Stimulated activated CD8-positive, alpha-beta memory T cell treated with anti-CD3 and anti-CD28 coated beads, Interleukin-12 subunit alpha, Interleukin-12 subunit beta, amount 100 ng/mL, for 4 hours (primary cell): Measurements from ENCODE around the gene CEP55.

Experiments used
- DNase-seq: peaks from one replicate; pipeline ENCODE4 v3.0.0-alpha.2; 2020; ENCODE audit warnings: low read depth

The CEP55 gene

GRCh38 chr10:93469454-93469853 lies 27.0 kb upstream of the CEP55 start:
- DNase-seq = no peak

- DNase-seq = no peak
Observed at GRCh38 chr10:93471110-93471651, 25.2 kb upstream of the CEP55 start.

- DNase-seq = no peak
Observed at GRCh38 chr10:93473161-93473560, 23.3 kb upstream of the CEP55 start.

- DNase-seq = no peak
Observed at GRCh38 chr10:93473804-93474472, 22.5 kb upstream of the CEP55 start.

- no peak for DNase-seq
Observed at GRCh38 chr10:93475227-93475626, 21.2 kb upstream of the CEP55 start.

GRCh38 chr10:93475871-93476270 lies 20.5 kb upstream of the CEP55 start:
- DNase-seq = no peak

DNA sequence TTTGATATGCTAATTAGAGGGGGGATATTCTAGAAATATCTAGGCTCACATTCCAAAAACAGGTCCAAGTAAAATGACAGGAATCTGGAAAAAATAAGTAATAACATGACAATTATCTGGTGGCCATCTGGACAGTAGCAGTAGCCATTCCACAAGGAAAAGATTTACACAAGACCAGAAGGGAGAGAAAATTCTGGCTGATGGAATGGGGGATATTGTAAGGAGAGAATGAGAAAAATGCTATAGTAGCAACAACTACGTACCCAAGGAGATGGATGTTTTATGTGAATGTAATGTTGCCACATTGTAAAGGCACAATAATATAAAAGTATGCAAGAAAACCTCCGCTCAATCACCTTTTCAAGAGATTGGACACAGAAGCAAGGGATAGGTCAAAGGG lies 19.7 kb upstream of the CEP55 start:
- no peak for DNase-seq

DNA sequence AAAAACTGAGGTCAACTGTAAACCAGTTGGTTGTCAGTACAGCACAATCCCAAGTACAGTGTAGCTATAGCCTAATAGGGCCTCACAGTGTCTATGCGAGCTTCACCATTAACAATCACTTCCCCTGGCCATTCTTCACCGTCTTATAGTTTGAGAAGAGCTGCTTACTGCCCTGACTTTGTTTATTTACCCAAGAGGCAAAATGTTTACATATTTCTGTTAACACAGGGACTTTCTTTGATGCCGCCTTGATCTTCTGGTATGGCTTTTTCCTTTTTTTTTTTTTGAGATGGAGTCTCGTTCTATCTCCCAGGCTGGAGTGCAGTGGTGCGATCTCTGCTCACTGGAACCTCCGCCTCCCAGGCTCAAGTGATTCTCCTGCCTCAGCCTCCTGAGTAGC lies 17.5 kb upstream of the CEP55 start:
- DNase-seq = no peak

GRCh38 chr10:93481637-93482144 lies 14.7 kb upstream of the CEP55 start:
- no peak for DNase-seq

DNA sequence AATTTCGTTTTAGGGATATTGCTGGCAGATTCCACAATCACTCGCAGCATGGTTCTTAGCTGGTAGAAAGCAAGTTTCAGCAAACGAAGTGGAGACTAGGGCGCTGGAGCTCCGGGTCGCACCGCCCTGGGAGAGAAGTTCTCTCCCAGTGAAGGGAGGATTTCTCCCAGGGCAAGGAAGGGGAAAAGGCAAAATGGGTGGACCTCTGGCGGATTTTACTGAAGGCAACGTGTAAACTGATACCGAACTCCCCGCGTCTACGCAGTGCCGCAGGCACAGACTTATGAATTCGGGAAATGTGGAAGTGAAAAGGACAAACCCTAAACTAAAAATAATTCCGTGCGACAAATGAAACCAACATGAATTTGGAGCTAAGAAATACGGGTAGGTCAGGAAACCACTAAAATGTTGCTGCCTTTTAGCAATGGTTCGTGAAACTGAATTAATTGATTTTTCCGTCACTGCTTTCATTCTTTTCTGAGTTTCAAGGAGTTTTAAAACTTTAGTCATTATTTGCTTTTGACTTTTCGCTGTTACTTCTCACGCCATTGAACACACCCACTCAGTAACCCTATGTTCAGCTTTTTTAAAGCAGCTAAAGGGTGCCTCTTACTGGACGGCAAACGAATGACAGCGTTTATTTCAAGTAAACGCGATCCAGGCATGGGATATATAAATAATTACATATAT lies 14.1 kb upstream of the CEP55 start, which contains the start of gene MYOF:
MYOF (minus strand) TSS at position 190 of the 690 bp plus-strand sequence; CDS start at position 50, 140 bp downstream.
- DNase-seq = no peak

DNA sequence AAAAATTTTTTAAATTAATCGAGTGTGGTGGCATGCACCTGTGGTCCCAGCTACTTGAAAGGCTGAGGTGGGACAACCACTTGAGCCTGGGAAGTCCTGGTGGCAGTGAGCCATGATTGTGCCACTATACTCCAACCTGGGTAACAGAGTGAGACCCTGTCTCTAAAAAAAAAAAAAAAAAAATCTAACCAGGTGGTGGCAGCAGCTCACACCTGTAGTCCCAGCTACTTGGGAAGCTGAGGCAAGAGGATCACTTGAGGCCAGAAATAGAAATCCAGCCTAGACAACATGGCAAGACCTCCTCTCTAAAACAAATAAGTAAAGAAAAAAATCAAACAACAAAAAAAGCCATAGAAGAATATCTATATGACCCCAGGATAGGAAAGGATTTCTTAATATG lies 10.7 kb upstream of the CEP55 start:
- DNase-seq = no peak

- DNase-seq = no peak
Observed at GRCh38 chr10:93488956-93489528, 7.4 kb upstream of the CEP55 start.

GRCh38 chr10:93491602-93492121 lies 4.8 kb upstream of the CEP55 start:
- no peak for DNase-seq

DNA sequence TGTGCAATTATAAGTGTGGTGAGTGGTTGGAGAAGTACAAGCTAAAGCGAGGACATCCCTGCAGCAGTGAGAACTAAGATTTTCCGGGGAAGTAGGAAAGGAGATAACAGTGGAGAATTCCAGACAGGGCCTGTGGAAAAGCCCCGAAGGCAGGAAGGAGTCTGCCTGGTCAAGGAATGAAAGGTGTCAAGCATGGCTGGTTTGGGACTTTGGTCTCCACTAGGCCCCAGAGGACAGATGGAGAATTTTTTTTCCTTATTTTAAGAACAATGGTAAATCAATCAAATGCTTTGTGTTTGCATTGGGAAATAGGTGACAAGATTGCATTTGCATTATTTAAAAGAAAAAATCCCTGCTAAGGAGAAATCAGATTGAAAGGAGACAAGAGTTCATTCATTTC lies 3.2 kb upstream of the CEP55 start:
- no peak for DNase-seq

DNA sequence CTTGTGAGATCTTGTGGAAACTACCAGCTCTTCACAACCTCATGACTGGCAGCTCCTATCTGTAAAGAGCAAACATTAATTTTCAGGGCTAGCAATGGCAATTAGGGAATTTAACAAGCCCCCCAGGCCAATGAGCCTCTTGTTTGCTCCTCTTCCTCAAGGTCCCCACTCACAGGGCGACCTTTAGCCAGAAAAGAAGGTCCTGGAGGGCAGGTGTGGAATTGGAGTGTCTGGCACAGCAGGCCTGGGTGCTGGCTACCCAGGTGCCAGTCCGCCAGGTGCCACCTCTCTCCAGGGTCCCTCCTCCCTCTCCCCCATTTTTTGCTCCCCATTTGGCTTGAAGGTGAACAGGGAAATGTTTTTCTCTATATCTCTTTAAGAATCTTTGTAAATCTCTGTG lies 1.9 kb upstream of the CEP55 start:
- DNase-seq = no peak

DNA sequence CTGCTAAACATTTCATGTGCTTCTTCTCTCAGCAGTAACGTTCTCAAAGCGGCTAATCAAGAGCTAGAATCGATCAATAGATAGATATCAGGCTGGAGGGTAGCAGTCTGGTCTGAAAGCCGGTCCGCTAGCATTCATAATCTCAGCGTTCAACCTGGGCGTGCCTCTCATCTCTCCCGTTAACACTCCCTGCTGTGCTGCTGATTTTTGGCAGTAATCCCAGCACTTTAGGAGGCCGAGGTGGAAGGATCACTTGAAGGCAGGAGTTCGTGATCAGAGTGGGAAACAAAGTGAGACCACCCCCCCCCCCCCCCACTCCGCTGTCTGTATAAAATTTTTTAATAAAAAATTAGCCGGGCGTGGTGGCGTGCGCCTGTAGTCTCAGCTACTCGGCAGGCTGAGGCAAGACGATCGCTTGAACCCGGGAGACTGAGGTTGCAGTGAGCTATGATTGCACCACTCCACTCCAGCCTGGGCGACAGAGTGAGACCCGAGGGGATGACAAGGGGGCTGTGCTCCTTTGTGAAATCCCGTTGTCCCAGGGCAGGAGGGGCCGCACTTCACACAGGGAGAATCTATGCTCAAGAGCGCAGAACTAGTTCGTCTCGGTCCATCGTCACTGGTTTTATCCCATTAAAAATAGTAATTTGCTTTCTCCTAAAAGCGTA lies 624 bp upstream of the CEP55 start:
- DNase-seq = no peak

GRCh38 chr10:93498166-93498565 lies 1.8 kb downstream of the CEP55 start:
- no peak for DNase-seq

- DNase-seq = no peak
Observed at GRCh38 chr10:93501650-93502049, 5.2 kb downstream of the CEP55 start.

DNA sequence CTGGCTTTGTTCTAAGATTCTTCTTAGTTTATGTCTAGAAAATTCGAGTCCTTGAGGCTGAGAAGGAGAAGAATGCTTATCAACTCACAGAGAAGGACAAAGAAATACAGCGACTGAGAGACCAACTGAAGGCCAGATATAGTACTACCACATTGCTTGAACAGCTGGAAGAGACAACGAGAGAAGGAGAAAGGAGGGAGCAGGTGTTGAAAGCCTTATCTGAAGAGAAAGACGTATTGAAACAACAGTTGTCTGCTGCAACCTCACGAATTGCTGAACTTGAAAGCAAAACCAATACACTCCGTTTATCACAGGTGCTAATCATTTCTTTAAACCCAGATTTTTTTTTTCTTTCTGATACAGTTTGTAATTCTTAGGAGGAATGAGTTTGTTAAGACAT lies 6.7 kb downstream of the CEP55 start:
- DNase-seq = no peak

DNA sequence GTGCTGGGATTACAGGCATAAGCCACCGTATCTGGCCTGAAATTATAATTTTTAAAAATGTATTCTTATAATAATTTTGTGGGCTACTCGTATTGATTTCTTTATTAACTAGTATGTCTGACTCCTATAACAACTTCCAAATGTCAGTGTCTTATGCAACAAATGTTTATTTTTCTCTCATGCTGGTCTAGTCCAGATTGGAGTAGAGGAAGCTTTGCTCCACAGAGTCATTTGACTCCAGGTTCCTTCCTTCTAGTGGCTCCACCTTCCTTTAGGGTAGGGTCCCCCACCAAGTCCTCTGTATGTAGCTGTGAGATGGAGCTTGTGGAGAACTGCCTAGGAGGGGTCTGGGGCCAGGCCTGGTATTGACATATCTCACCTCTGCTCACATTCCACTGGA lies 8.7 kb downstream of the CEP55 start:
- DNase-seq = no peak

DNA sequence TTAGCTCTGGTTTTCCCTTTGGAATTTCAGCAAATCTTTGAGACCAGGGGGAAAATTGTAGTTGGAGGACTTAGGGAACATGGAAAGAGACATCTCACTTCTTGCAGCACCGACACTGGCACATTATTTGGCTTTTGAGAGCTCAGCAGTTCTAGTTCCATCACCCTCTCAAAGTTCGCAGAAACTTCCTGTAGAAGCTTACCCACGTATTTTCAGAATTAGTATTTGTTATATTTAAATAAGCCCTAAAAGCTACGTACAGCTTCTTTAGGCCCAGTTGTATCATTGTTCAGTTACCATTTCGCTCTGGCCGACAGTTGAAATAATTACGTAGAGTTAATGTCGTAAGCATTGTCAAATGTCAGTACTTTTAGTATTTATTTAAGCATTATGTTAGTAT lies 13.4 kb downstream of the CEP55 start:
- DNase-seq = no peak

GRCh38 chr10:93512565-93512964 lies 16.2 kb downstream of the CEP55 start:
- no peak for DNase-seq
